SU-DHL-6 (cell line): Measurements from ENCODE around the gene TRRAP.
A peak's percentile ranks its signal among the peaks of the same experiment; 100 is the strongest.
"Not testable (repeated sequence)": the region's sequence is repeated elsewhere in the genome, so short reads cannot be mapped to it uniquely, and the experiment has no call there.

ENCODE experiments used
- H2AFZ ChIP-seq: fragments of 200-600 bp; sonication (generic); 2 replicates; pipeline ENCODE4 v1.6.1; 2014; ENCODE audit warnings: low read depth, mild to moderate bottlenecking, moderate library complexity, mixed read lengths, antibody characterized with exemption, low read length; ENCODE audit not compliant: severe bottlenecking
- H3F3A ChIP-seq: fragments of 200-600 bp; shearing (Covaris generic); 2 replicates; pipeline ENCODE4 v1.6.0; 2016; ENCODE audit warnings: antibody characterized with exemption, mild to moderate bottlenecking; ENCODE audit not compliant: insufficient read depth
- H3K27ac ChIP-seq: fragments of 200-600 bp; sonication (generic); 2 replicates; pipeline ENCODE4 v1.5.1; 2016; ENCODE audit warnings: low read depth, mild to moderate bottlenecking, low read length, moderate library complexity, mixed read lengths
- H3K27me3 ChIP-seq: fragments of 200-600 bp; sonication (generic), shearing (Covaris generic); 2 replicates; pipeline ENCODE4 v1.6.0; 2014; ENCODE audit warnings: mild to moderate bottlenecking, low read length
- H3K36me3 ChIP-seq: fragments of 200-600 bp; sonication (generic); 2 replicates; pipeline ENCODE4 v1.6.1; 2014; ENCODE audit warnings: mild to moderate bottlenecking, low read length, mixed read lengths
- H3K4me2 ChIP-seq: fragments of 300-600, 200-600 bp; shearing (Covaris generic), sonication (generic); 2 replicates; pipeline ENCODE4 v1.6.0; 2014; ENCODE audit warnings: low read length, low read depth, mild to moderate bottlenecking; ENCODE audit not compliant: poor library complexity, severe bottlenecking
- H3K4me3 ChIP-seq: fragments of 200-600 bp; sonication (generic); 2 replicates; pipeline ENCODE4 v1.5.1; 2014; ENCODE audit warnings: antibody characterized with exemption, low read length, mild to moderate bottlenecking, mixed read lengths; ENCODE audit not compliant: insufficient read depth, poor library complexity, severe bottlenecking
- H3K79me2 ChIP-seq: fragments of 200-600 bp; sonication (generic); 2 replicates; pipeline ENCODE4 v1.6.1; 2014; ENCODE audit warnings: mild to moderate bottlenecking, low read length, moderate library complexity; ENCODE audit not compliant: insufficient read depth
- H3K9ac ChIP-seq: fragments of 200-600 bp; sonication (generic); 2 replicates; pipeline ENCODE4 v1.7.0; 2014; ENCODE audit warnings: mild to moderate bottlenecking, low read length
- H3K9me2 ChIP-seq: fragments of 200-600 bp; sonication (generic); replicated peaks from 2 replicates; pipeline ENCODE4 v1.6.1; 2014; ENCODE audit warnings: low read length; ENCODE audit not compliant: insufficient read depth
- H3K9me3 ChIP-seq: fragments of 200-600 bp; sonication (generic); 2 replicates; pipeline ENCODE4 v1.6.1; 2014; ENCODE audit warnings: low read length, mixed read lengths; ENCODE audit not compliant: insufficient read depth
- H4K20me1 ChIP-seq: fragments of 200-600 bp; sonication (generic); 2 replicates; pipeline ENCODE4 v1.6.1; 2014; ENCODE audit warnings: low read depth, mild to moderate bottlenecking, antibody characterized with exemption, low read length, moderate library complexity, mixed read lengths
- CTCF ChIP-seq: fragments of 200-600 bp; sonication (generic); IDR thresholded peaks from one replicate; pipeline ENCODE4 v1.5.1; 2017; ENCODE audit warnings: antibody characterized with exemption, mild to moderate bottlenecking, low read length, moderate library complexity; ENCODE audit not compliant: insufficient read depth, poor library complexity, severe bottlenecking
- EZH2phosphoT487 ChIP-seq: fragments of 200-600 bp; sonication (generic), shearing (Covaris generic); conservative IDR thresholded peaks from 2 replicates; pipeline ENCODE4 v1.6.1; 2018; ENCODE audit warnings: mild to moderate bottlenecking, antibody characterized with exemption, low read length, moderate library complexity, mixed read lengths

Gene TRRAP

GRCh38 chr7:99040104-99040958, 162.0 kb downstream of the TRRAP start:
- Histone ChIP-seq H3K27ac (no peak overlapping the region), H3K27me3 (no peaks in the 10 kb centered on the region), H3K36me3 (0 out of 2 replicates have a peak, but pooled peaks cover 4% of the 10 kb centered on the region), H3K4me2 (no peak overlapping the region), H2AFZ (no peak overlapping the region), H3K9me2 (no peaks in the 10 kb centered on the region), H3K4me3 (no peak overlapping the region), H3F3A (no peaks in the 10 kb centered on the region), H3K79me2 (no peaks in the 10 kb centered on the region), H4K20me1 (no peaks in the 10 kb centered on the region), H3K9me3 (no peaks in the 10 kb centered on the region), H3K9ac (no peak overlapping the region)
- TF ChIP-seq EZH2phosphoT487 (no peak), CTCF (peak; percentile 88)

- Histone ChIP-seq H3K9me2 (no peaks in the 10 kb centered on the region), H3K4me2 (no peak overlapping the region), H3K9me3 (no peaks in the 10 kb centered on the region), H3K9ac (no peak overlapping the region), H4K20me1 (no peaks in the 10 kb centered on the region; the same call in 1 of the 2 replicates), H3K27me3 (no peaks in the 10 kb centered on the region), H3F3A (no peaks in the 10 kb centered on the region), H3K79me2 (no peaks in the 10 kb centered on the region), H3K36me3 (peaks cover 9% of the 10 kb centered on the region; the same call in 1 of the 2 replicates), H2AFZ (no peak overlapping the region), H3K4me3 (no peak overlapping the region), H3K27ac (no peak overlapping the region)
- TF ChIP-seq EZH2phosphoT487 (no peak), CTCF (no peak)
Measured at GRCh38 chr7:99041526-99041925, 163.2 kb downstream of the TRRAP start.

GRCh38 chr7:99042957-99043356, 164.6 kb downstream of the TRRAP start:
- Histone ChIP-seq H3K4me2 (no peak overlapping the region), H3K79me2 (no peaks in the 10 kb centered on the region), H3K9ac (no peak overlapping the region), H4K20me1 (no peaks in the 10 kb centered on the region; the same call in 1 of the 2 replicates), H3K9me2 (no peaks in the 10 kb centered on the region), H3K27ac (no peak overlapping the region), H3K36me3 (peaks cover 9% of the 10 kb centered on the region; the same call in 1 of the 2 replicates), H3K4me3 (no peak overlapping the region), H3K27me3 (no peaks in the 10 kb centered on the region), H2AFZ (no peak overlapping the region), H3F3A (no peaks in the 10 kb centered on the region), H3K9me3 (no peaks in the 10 kb centered on the region)
- TF ChIP-seq CTCF (no peak), EZH2phosphoT487 (no peak)

GRCh38 chr7:99044858-99045257, 166.5 kb downstream of the TRRAP start:
- H3K4me2 ChIP-seq, H3F3A ChIP-seq, H4K20me1 ChIP-seq, H3K9me2 ChIP-seq, H3K9me3 ChIP-seq, H3K4me3 ChIP-seq, H3K27me3 ChIP-seq, H3K79me2 ChIP-seq, H2AFZ ChIP-seq, H3K27ac ChIP-seq, H3K9ac ChIP-seq: not testable (repeated sequence)
- peaks cover 15% of the 10 kb centered on the region; the same call in 1 of the 2 replicates for H3K36me3 ChIP-seq

GRCh38 chr7:99046262-99046661, 167.9 kb downstream of the TRRAP start:
- H3K9me3 ChIP-seq, H4K20me1 ChIP-seq, H2AFZ ChIP-seq, H3K27ac ChIP-seq, H3K4me3 ChIP-seq, H3K27me3 ChIP-seq, H3F3A ChIP-seq, H3K9ac ChIP-seq, H3K79me2 ChIP-seq, H3K4me2 ChIP-seq, H3K9me2 ChIP-seq: not testable (repeated sequence)
- H3K36me3 ChIP-seq = peaks cover 15% of the 10 kb centered on the region; the same call in 1 of the 2 replicates
